Islet precursor cell (in vitro differentiated cells): ENCODE results near the gene SCAMP2.
A peak's percentile ranks its signal among the peaks of the same experiment; 100 is the strongest.

Experiments
- DNase-seq: peaks from one replicate; pipeline ENCODE4 v3.0.0-alpha.2; 2018

SCAMP2 gene

GRCh38 chr15:74815961-74816360 lies 57.2 kb downstream of the SCAMP2 start:
- DNase-seq, result no peak

- DNase-seq, result no peak
Observed at GRCh38 chr15:74815121-74815934, 57.8 kb downstream of the SCAMP2 start.

GRCh38 chr15:74812533-74812932 lies 60.6 kb downstream of the SCAMP2 start, which contains the start of gene LMAN1L:
LMAN1L (plus strand) TSS chr15:74812835; CDS start chr15:74812855, 20 bp downstream.
- DNase-seq, result no peak

- no peak for DNase-seq
Observed at GRCh38 chr15:74809956-74810355, 63.2 kb downstream of the SCAMP2 start.

GRCh38 chr15:74809242-74809641 lies 63.9 kb downstream of the SCAMP2 start:
- DNase-seq, result no peak

GRCh38 chr15:74808840-74809229 lies 64.3 kb downstream of the SCAMP2 start:
- DNase-seq, result no peak

GRCh38 chr15:74808078-74808839 lies 64.9 kb downstream of the SCAMP2 start:
- DNase-seq, result no peak

GRCh38 chr15:74807282-74807681 lies 65.9 kb downstream of the SCAMP2 start:
- DNase-seq, result no peak

GRCh38 chr15:74804935-74805334 lies 68.2 kb downstream of the SCAMP2 start:
- no peak for DNase-seq

GRCh38 chr15:74802862-74803447 lies 70.2 kb downstream of the SCAMP2 start:
- no peak for DNase-seq

- DNase-seq, result no peak
Observed at GRCh38 chr15:74802290-74802689, 70.9 kb downstream of the SCAMP2 start.

GRCh38 chr15:74801311-74801997 lies 71.7 kb downstream of the SCAMP2 start:
- DNase-seq, result no peak

GRCh38 chr15:74800559-74801094 lies 72.5 kb downstream of the SCAMP2 start:
- DNase-seq, result no peak

GRCh38 chr15:74799856-74800558 lies 73.2 kb downstream of the SCAMP2 start:
- DNase-seq, result peak; percentile 75

GRCh38 chr15:74799255-74799855 lies 73.8 kb downstream of the SCAMP2 start:
- no peak for DNase-seq

- DNase-seq, result no peak
Observed at GRCh38 chr15:74798388-74799254, 74.5 kb downstream of the SCAMP2 start.

GRCh38 chr15:74795966-74796625 lies 77.1 kb downstream of the SCAMP2 start:
- DNase-seq, result no peak

GRCh38 chr15:74794970-74795349 lies 78.2 kb downstream of the SCAMP2 start:
- DNase-seq, result no peak

GRCh38 chr15:74794248-74794969 lies 78.8 kb downstream of the SCAMP2 start:
- DNase-seq, result no peak
